Erythroblast (primary cell): ENCODE data around the gene MBD3.

Experiments used
- DNase-seq, 2 experiments: peaks; one replicate each; lab custom pipeline; 2025; lab: John Stamatoyannopoulos, UW
- GATA1 ChIP-seq: IDR thresholded peaks from 2 replicates; pipeline ENCODE4 v1.6.1; 2011; ENCODE audit warnings: low read depth, mild to moderate bottlenecking, control low read depth, low read length, moderate library complexity
- POLR2A ChIP-seq: IDR thresholded peaks from 2 replicates; pipeline ENCODE4 v1.6.1; 2011; ENCODE audit warnings: mild to moderate bottlenecking, low read length

MBD3 gene

DNA sequence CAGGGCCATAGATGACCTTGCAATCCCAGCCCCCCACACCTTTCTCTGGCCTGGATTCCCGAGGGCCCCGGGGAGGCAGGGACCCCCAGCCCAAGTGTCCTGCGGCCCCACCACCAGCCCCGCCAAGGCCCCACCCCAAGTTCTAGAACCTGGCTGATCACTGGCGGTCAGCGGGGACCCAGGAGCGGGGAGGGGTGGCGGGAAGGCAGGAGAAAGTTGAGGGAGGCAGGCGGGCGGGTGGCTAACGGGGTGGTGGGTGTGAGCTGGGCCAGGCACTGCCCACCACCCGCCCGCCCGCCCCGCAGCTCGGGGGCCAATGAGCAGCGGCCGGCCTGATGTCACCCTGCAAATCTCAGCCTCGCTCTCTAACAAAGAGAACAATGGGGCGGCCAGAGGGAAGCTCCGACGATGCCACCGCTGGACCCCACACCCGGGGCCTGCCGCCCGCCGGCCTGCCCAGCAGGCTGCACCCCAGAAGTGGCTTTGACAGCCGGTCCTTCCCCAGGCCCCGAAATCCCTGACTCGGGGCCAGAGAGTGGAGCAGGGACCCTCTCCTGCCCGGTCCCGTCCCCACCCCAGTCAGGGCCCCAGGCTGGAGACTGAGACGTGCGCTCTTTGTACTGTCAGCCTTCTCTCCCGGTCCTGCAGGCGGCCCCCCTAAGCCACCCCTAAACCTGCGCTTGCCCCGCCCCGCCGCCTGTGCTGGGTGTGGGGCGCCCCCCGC lies 26.1 kb downstream of the MBD3 start:
- no peak for DNase-seq

GRCh38 chr19:1563251-1563650 lies 29.4 kb downstream of the MBD3 start:
- DNase-seq: no peak
- TF ChIP-seq POLR2A (no peak), GATA1 (no peak)

More for the DNA sequence above, 26.1 kb downstream of the MBD3 start:
- TF ChIP-seq GATA1 (no peak), POLR2A (no peak)

- DNase-seq: no peak
Observed at GRCh38 chr19:1561236-1561842, 31.3 kb downstream of the MBD3 start.

DNA sequence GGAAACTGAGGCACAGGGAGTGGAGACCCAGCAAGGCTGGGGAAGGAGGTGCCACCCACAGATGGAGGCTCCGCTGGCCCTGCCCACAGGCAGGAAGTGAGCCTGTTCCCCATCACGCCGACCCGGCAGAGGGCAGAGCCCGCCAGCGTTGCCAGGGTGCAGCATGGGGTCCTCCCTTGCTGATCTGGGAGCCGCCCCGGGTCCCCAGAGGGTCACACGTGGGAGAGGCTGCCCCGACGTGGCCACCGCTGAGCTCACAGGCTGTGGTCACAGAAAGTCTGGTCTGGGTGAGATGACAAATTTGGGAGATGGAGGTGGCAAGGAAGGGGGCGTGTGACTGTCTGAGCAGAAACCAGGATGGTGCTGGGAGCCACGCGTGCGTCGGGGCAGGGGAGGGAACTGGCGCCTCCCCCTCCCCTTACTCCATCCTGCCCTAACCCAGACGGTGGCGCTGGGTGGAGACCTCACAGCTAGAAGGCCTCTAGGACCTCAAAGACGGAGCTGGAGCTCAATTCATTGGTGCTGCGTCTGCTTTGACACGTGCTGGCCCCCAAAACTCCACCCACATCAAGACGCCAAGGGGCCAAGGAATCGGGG lies 32.3 kb downstream of the MBD3 start:
- DNase-seq: no peak

More at GRCh38 chr19:1561236-1561842, 31.3 kb downstream of the MBD3 start:
- no peak for TF ChIP-seq POLR2A

DNA sequence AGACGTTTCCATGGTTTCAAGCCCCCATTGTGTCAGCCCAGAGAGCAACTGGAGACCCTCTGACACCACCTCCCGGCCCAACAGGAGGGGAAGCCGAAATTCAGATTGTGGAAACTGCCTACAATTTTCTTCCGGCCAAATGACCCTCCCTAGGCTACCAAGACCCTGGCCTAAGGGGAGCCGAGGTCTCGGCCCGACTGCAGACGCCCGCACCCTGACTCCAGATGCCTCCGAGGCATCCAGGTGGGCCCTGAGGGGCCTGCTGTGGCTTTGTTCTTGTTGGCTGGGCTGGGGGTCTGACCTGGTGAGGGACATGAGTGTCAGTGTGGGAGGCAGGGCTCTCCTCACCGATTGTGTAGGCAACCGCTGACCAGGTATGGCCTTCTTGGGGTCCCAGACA lies 34.1 kb downstream of the MBD3 start:
- TF ChIP-seq POLR2A: no peak
- no peak for TF ChIP-seq GATA1
- no peak for DNase-seq

More for the DNA sequence above, 32.3 kb downstream of the MBD3 start:
- TF ChIP-seq GATA1 (no peak), POLR2A (no peak)

DNA sequence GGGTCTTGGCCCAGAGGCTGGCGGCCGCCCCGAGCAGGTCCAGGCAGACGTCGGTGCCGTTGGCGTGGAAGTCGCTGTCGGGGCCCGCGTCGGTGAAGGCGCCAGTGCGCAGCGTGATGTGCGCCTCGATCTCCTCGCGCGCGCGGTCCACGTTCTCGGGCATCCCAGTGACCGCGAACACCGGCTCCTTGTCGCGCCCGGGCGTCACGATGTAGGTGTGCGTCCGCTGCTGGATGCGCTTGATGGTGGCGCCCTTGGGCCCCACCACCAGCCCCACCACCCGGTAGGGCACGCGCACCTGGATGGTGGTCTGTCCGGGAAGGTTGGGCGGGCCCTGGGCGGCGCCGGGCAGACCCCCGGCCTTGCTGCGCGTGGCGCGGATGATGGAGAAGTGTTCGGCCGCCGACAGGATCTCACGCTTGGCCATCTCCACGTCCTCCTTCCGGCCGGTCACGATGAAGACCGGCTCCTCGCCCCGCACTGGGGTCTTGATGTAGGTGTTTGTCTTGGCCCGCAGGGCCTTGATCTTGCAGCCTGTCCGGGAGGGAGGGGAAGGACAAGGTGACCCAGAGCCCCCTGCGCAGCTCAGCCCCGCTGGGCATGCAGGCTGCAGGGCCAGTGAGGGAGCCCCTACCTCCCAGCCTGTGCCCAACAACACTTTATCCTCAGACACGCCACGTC lies 36.1 kb downstream of the MBD3 start:
- TF ChIP-seq POLR2A (no peak), GATA1 (no peak)

GRCh38 chr19:1555487-1556389 lies 36.9 kb downstream of the MBD3 start:
- TF ChIP-seq GATA1: no peak

More for the DNA sequence above, 36.1 kb downstream of the MBD3 start:
- no peak for DNase-seq

GRCh38 chr19:1554968-1555367 lies 37.7 kb downstream of the MBD3 start:
- DNase-seq: no peak
- TF ChIP-seq POLR2A (no peak), GATA1 (no peak)

More at GRCh38 chr19:1555487-1556389, 36.9 kb downstream of the MBD3 start:
- DNase-seq: no peak

GRCh38 chr19:1553415-1553814 lies 39.2 kb downstream of the MBD3 start:
- no peak for TF ChIP-seq POLR2A
- no peak for TF ChIP-seq GATA1

DNA sequence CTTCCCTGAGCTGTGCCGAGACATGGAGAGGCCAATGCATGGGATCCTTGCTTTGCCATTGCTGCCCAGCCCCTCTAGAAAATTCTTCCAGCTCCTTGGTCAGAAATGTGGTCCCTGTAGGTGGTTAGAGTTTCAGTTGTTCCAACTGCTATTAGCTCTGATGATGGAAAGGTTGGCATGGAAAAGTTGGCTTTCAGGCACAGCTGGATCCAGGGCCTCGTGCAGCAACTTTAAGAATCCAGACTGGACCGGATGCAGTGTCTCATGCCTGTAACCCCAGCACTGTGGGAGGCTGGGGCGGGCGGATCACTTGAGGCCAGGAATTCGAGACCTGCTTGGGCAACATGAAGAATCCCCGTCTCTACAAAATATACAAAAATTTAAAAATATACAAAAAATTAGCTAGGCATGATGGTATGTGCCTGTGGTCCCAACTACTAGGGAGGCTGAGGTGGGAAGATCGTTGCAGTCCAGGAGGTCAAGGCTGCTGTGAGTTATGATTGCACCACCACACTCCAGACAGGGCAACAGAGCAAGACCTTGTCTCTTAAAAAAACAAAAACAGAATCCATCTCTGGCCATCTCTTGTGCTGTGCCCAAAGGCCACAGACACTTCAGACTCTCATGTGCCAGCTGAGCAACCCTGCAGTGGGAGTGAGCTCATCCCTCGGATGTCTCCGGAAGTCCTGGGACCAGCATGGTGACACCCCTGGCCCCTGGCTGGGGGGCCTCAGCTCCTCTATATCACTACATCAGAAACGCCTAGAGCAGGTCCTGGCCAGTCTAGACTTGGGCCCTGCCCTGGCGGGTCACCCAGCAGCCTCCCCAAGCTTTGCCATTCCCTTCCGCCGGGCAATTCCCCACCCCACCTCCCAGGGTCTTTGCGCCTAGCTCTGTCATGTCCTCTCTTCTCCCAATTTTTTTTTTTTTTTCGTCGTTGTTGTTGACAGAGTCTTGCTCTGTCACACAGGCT lies 41.3 kb downstream of the MBD3 start:
- DNase-seq: no peak
- TF ChIP-seq GATA1: no peak
- no peak for TF ChIP-seq POLR2A

More at GRCh38 chr19:1553415-1553814, 39.2 kb downstream of the MBD3 start:
- DNase-seq: no peak

DNA sequence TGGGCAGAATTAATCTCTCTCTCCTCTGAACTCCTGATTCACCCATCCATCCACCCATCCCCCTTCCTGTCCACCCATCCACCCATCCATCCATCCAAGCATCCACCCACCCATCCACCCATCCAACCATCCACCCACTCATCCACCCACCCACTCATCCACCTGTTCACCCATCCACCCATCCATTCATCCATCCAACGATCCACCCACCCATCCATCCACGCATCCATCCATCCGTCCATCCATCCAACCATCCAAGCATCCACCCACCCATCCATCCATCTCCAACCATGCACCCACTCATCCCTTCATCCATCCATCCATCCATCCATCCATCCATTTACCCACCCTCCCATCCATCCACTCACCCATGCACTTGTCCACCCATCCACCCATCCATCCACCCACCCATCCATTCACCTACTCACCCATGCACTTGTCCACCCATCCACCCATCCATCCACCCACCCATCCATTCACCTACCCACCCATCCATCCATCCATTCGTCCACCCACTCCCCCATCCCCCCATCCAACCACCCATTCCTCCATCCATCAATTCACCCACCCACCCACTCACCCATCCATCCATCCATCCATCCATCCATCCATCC lies 43.2 kb downstream of the MBD3 start:
- DNase-seq: no peak
- TF ChIP-seq GATA1 (no peak), POLR2A (no peak)
